Measurements from ENCODE around the gene MYCBP2.

MYCBP2 gene

DNA sequence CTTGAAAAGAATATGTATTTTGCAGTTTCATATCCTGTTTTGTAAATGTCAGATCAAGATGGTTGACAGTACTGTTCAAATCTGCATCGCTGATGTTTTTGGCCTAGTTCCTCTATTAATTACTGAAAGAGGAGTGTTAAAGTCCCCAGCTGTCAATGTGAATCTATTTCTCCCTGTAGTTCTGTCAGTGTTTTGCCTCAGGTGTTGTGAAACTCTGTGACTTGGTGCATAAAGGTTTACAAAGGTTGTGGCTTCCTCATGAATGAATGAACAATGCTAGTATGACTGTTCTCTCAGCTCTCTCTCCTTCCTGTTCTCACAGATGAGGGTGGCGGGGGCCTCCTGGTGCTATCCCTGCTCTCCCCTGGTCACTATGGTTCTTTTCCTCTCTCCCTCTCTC is 142.4 kb downstream of the MYCBP2 start:
- TF ChIP-seq, protein P1, sequence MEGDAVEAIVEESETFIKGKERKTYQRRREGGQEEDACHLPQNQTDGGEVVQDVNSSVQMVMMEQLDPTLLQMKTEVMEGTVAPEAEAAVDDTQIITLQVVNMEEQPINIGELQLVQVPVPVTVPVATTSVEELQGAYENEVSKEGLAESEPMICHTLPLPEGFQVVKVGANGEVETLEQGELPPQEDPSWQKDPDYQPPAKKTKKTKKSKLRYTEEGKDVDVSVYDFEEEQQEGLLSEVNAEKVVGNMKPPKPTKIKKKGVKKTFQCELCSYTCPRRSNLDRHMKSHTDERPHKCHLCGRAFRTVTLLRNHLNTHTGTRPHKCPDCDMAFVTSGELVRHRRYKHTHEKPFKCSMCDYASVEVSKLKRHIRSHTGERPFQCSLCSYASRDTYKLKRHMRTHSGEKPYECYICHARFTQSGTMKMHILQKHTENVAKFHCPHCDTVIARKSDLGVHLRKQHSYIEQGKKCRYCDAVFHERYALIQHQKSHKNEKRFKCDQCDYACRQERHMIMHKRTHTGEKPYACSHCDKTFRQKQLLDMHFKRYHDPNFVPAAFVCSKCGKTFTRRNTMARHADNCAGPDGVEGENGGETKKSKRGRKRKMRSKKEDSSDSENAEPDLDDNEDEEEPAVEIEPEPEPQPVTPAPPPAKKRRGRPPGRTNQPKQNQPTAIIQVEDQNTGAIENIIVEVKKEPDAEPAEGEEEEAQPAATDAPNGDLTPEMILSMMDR (IDR thresholded peaks at IDR 0.05; ENCODE audit: low read depth, low read length), result no peak

DNA sequence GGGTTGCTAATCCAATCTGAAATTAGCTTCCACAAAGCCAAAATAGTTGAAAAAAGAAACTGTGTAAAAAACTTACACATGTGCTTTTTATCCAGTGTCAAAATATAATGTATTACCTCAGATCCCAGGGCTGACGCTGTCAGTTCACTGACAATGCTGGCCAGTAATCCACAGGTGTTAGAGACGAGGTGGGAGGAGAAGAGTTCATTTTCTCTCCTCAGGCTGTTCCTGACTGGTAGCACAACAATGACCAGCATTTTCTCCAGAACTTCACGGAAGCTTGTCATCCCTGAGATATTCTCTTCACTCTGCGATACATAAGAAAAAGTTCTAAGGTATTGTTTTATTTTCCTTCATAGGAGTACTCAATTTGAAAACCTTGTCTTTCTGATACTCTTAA is 146.9 kb downstream of the MYCBP2 start:
- TF ChIP-seq, protein P1 (IDR thresholded peaks at IDR 0.05; ENCODE audit: low read depth, low read length), result no peak
- no peak for DNase-seq (ENCODE audit: low read depth in 2 of 2)
- no peak overlapping the region for H3K4me3 ChIP-seq (replicated peaks in 1 of 2; ENCODE audit: low read depth in 2 of 2, low read length in 2 of 2)

More for the DNA sequence above, 142.4 kb downstream of the MYCBP2 start:
- H3K4me3 ChIP-seq (replicated peaks in 1 of 2; ENCODE audit: low read depth in 2 of 2, low read length in 2 of 2), result no peak overlapping the region
- peak in 1 of 2 donors; percentile 33 for DNase-seq (ENCODE audit: low read depth in 2 of 2)

DNA sequence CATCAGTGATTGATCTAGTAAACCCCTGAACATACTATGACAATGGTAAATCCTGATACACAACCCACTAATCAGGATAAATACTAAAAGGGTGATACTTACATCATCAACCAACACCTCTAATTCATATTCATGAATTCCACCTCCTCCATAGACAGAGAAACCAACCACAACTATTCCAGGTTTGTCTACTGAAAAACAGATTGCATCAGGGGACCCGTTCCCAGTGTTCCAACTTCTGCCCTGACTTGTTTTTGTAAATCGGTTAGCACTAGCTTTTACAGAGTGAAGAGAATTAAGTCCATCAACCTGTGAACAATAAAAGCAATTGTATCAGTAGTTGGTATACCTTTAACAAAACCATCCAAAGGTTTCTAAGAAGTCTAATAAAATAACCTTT is 149.2 kb downstream of the MYCBP2 start:
- no peak for DNase-seq (ENCODE audit: low read depth in 2 of 2)
- no peak overlapping the region for H3K4me3 ChIP-seq (replicated peaks in 1 of 2; ENCODE audit: low read depth in 2 of 2, low read length in 2 of 2)
- TF ChIP-seq, protein P1 (IDR thresholded peaks at IDR 0.05; ENCODE audit: low read depth, low read length), result no peak

DNA sequence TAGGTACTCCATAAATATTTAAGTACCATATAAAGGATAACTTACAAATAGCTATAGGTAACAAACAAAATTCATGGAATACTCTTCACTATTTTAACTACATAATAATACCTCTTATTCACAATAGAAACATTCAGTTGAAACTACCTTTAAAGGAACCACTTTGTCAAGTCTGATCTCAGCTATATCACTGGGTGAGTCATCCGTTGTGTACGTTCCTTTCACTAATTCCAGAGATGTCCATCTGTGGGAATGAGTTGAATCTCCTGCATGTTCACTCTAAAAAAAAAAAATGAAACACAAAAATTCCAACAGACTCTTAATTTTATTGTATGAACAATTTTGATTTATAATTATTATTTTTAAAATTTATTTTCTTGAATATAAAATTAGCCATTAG is 150.5 kb downstream of the MYCBP2 start:
- peak; percentile 7 to 52 for DNase-seq (ENCODE audit: low read depth in 2 of 2)
- H3K4me3 ChIP-seq (replicated peaks in 1 of 2; ENCODE audit: low read depth in 2 of 2, low read length in 2 of 2), result no peak overlapping the region

DNA sequence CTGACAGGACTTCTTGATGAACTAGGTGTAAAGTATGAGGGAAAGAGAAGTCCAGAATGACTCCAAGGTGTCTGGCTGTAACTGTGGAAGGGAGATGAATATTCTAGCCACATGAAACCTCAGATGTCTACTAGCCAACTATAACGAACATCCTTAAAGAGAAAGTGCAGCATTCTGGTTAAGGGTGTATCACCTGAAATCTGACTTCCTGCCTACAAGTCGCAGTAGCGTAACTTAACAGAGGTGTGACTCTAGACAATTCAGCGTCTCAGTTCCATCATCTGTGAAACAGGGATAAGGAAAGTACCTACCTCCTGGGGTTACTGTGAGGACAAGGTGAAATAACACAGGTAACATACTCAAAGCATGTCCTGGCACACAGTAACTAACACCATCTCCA is 154.2 kb downstream of the MYCBP2 start:
- no peak overlapping the region for H3K4me3 ChIP-seq (replicated peaks in 1 of 2; ENCODE audit: low read depth in 2 of 2, low read length in 2 of 2)
- DNase-seq (ENCODE audit: low read depth in 2 of 2), result no peak
- TF ChIP-seq, protein P1 (IDR thresholded peaks at IDR 0.05; ENCODE audit: low read depth, low read length), result no peak

More for the DNA sequence above, 150.5 kb downstream of the MYCBP2 start:
- TF ChIP-seq, protein P1 (IDR thresholded peaks at IDR 0.05; ENCODE audit: low read depth, low read length), result no peak

DNA sequence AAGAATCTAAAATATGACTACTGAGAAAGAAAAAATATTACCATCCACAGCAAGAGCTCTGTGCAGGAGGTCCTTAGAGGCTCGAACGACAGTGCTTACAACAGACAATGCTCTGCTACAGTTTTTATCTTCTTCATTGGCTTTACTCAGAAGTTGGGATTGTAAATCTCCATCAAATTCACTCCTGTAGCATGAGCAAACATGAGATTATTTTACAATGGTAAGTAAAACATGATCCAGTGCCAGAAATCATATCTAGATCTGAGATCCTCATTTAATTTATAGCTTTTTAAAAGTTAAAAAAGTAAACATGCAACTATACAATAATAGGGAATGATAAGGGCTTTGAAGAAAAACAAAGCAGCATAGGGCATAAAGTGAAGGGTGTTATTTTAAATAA is 155.4 kb downstream of the MYCBP2 start:
- TF ChIP-seq, protein P1 (IDR thresholded peaks at IDR 0.05; ENCODE audit: low read depth, low read length), result no peak
- DNase-seq (ENCODE audit: low read depth in 2 of 2), result no peak

DNA sequence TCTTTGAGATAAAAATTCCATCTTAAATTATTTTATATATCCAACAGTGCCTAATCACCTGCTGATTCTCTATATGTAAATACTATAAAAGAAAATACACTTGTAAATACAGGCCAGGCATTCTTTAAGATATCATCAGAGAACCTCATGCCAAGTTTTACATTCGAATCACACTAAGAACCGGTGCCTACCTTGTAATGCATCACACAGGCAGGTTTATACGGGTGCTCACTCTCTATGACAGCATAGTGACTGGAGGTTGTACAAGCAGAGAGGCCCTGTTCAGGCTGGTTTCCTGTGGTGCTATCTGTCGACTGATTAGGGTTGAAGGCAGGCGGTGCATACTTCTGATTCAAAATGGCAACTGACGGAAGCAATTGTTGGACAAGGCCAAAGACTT is 158.7 kb downstream of the MYCBP2 start:
- DNase-seq (ENCODE audit: low read depth in 2 of 2), result no peak
- TF ChIP-seq, protein P1 (IDR thresholded peaks at IDR 0.05; ENCODE audit: low read depth, low read length), result no peak

More for the DNA sequence above, 155.4 kb downstream of the MYCBP2 start:
- H3K4me3 ChIP-seq (replicated peaks in 1 of 2; ENCODE audit: low read depth in 2 of 2, low read length in 2 of 2), result no peak overlapping the region

More for the DNA sequence above, 158.7 kb downstream of the MYCBP2 start:
- H3K4me3 ChIP-seq (replicated peaks in 1 of 2; ENCODE audit: low read depth in 2 of 2, low read length in 2 of 2), result no peak overlapping the region
